ENCODE results near the gene ZNF780A.
"Not testable (repeated sequence)": the region's sequence is repeated elsewhere in the genome, so short reads cannot be mapped to it uniquely, and the experiment has no call there.

ZNF780A gene

DNA sequence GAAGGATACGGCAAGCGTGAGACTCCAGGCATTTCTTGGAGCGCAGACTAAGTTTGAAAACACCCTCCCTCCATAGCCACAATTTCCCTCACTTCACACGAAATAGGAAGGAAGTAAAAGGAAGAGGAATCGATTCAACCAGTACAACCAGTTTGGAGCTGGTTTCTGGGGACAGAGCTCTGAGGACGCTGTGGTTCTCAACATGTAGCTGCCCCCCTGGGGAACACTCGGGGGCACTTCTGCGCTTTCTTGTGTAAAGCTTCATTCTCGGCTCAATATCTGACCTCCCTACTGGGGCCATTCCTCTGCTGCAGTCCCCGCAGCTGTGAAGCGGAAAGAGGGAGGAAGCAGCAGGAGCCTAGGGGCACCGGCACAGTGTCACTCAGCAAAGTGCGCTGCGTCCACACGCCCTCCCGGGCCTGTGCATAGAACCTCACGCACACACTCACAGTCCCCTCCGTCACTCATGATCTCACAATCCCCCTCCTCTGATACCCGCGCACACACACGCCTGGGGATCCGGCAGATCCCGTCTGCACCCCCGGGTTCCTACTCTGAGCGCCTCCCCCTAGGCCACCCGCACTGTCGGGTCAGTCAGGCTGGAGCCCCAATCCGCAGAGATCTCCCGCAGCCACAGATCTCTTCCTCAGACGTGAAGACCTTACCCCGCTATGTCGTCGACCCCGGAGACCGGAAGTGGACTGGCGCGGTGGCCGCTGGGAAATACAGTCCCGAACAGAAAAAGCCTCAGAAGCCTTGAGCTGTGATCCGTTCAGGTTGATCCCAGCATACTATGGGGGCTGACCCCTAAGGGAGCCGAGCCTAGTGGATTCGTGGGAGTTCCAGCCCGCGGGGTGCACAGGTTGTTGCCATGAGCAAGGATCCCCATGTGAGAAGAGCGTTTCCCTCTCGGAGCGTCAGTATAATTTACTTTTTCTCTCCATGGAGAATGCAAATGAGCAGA is at the start of gene ZNF780A:
TSS of gene ZNF780A (minus strand) at position 703 of the 964 bp plus-strand sequence. CDS start 6,190 bp downstream, outside the sequence.
- FAIRE-seq, result peak; percentile 56

DNA sequence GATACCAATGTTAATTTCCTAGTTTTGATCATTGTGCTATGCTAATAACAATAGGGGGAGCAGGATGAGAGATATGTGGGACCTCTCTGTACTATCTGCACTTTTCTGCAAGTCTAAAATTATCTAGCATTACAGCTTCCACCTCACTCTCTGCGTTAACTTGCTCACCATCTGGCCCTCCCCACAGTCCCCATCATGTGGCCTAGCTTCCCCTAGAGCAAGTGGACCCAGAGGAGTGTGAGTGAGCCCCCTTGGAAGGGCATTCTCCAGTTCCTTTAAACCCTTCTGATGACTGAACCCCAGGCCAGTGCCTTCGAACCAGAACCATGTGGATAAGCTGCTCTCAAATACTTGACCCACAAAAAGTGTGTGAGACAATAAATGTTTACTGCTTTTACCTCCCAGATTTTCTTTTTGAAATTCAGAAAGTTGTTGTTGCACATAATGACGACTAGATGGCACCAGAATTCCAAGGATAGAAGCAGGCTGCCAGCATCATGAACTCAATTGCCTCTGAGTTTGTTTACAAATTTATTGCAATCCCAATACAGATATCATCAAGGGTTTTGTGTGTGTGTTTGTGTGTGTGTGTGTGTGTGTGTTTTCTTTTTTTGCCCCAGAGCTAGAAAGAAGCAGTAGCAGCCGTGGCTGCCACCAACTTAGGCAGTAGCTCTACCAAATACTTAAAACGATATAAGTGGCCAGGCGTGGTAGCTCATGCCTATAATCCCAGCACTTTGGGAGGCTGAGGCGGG is 49.0 kb upstream of the ZNF780A start:
- FAIRE-seq, result peak; percentile 98

DNA sequence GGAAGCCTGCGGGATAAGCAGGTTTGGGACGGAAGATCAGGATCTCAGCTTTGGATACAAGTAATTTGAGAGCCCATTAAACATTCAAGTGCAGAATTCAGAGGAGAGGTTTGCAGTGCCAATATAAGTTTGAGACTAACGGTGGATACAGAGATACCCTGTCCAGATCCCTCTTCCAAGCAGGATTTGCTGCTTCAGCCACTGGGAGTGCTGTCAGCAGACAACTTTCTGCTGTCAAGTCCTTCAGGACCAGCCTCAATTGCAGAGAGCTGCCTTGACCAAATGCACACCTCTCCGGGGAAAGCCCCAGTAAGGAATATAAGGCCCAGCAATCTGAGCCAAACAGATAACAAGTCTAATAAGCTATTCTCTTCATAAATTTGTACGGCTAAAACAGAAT is 46.1 kb upstream of the ZNF780A start:
- FAIRE-seq, result no peak

DNA sequence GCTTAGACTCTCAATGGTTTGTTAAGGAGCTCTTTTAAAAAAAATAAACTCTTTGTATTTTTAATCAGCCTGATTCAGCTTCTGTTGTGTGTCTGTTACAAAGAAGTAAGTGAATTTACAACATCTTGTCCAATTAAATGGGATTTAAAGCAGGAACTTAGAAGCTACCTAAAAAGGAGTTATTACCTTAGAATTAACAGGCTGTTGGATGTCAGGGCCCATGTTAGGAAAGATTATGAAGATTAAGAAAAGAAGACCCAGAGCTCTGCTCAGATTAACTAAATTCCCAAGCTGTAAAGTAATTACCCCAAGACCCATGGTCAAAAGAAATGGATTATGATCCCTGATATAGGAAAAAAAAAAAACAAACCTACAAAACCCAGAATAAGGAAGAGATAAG is 44.1 kb upstream of the ZNF780A start:
- FAIRE-seq, result no peak

DNA sequence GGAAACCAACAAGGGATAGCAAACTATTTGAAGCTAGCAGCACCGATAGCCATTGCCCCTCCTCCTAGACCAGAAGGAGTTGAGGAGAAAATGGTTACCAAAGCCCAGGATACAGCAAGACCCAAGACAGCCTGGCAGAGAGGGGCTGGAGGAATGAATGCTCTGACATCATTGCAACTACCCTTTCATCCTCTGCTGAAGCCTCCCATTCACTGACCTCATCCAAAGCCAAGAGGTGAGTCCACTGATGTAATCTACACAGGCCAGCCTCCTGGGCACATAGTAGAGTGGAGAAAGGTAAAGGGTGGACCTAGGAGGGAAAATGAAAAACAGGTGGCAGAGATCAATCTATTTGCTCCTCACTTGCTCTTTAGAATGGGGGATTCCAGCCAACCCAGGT is 42.7 kb upstream of the ZNF780A start:
- no peak for FAIRE-seq

DNA sequence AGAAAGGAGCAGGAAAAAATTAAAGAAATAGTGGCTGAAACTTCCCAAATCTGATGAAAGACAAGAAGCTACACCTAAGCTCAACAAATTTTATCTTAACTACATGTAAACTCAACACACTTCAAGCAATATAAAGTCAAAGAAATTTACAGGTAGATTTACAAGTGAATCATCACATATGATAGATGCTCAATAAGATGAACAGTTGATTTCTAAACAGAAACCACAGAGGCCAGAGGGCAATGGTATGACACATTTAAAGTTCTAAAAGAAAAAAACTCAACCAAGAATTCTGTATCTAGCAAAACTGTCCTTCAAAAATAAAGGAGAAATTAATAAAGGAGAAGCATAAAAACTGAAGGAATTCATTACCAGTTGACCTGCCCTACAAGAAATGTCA is 39.3 kb upstream of the ZNF780A start:
- FAIRE-seq, result no peak

DNA sequence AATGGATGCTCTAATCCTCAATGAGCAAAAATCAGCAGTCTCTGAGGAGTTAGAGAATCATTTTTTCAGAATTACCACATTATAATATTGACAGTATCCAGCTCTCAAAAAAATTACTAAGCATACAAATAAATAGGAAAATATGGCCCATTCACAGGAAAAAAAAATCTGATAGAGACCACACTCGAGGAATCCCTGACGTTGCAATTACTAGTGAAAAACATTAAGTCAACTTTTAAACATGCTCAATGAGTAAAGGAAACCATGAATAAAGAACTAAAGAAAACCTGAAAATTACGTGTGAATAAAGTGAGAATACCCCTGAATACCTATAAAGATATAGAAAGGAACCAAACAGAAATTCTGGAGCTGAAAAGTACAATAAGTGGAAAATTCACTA is 38.7 kb upstream of the ZNF780A start:
- no peak for FAIRE-seq

DNA sequence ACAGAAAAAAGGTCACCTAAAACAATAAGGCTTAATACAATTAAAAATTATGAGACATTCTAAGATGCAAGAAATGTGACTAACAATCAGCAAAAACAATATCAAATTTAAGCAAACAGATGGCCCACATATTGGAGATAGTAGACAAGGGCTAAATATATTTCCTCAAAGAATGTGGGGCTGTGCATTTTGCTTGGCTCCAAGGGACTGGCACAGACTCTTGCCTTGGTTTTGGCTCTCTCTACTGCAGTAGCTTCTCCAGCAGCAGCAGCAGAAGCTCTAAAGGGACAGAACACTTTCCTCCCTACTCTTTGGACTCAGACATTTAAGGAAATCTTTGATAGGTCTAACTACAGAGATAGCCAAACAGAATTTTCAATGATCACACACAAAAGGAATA is 38.2 kb upstream of the ZNF780A start:
- FAIRE-seq, result no peak

DNA sequence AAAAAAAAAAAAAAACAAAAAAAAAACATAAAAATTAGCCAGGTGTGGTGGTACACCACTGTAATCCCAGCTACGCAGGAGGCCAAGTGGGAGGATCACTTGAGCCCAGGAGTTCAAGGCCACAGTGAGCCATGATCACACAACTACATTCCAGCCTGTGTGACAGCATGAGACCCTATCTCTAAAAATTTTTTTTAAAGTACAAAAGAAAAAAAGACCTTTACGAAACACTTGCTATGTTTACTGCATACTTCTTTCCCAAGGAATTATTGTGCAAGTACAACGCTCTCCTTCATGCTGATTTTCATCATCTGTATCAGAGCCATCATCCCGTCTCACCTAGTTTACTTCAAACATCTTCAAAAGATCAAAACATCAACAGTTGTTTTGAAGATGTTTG is 28.6 kb upstream of the ZNF780A start:
- FAIRE-seq, result no peak

DNA sequence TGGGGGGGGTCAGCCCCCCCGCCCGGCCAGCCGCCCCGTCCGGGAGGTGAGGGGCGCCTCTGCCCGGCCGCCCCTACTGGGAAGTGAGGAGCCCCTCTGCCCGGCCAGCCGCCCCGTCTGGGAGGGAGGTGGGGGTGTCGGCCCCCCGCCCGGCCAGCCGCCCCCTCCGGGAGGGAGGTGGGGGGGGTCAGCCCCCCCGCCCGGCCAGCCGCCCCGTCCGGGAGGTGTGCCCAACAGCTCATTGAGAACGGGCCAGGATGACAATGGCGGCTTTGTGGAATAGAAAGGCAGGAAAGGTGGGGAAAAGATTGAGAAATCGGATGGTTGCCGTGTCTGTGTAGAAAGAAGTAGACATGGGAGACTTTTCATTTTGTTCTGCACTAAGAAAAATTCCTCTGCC is 27.9 kb upstream of the ZNF780A start:
- FAIRE-seq, result not testable (repeated sequence)

DNA sequence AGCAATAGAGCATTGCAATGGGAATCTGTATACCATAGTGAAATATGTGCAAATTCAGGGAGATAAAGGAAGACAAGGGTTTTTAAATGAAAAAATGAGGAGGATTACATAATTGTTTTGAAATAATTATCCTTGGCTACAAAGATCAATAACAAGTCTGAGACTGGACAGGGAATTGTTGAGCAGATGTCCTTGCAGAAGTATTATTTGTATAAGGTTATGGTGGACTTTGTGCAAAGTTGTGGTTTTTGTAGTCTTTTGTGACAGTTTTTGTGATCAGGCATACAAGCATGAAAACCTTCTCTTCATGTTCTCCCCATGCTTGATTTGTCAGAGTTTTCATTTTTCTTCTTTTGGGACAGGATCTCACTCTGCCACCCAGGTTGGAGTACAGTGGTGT is 25.3 kb upstream of the ZNF780A start:
- no peak for FAIRE-seq

DNA sequence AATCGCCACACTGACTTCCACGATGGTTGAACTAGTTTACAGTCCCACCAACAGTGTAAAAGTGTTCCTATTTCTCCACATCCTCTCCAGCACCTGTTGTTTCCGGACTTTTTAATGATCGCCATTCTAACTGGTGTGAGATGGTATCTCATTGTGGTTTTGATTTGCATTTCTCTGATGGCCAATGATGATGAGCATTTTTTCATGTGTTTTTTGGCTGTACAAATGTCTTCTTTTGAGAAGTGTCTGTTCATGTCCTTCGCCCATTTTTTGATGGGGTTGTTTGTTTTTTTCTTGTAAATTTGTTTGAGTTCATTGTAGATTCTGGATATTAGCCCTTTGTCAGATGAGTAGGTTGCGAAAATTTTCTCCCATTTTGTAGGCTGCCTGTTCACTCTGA is 23.4 kb upstream of the ZNF780A start:
- FAIRE-seq, result not testable (repeated sequence)

DNA sequence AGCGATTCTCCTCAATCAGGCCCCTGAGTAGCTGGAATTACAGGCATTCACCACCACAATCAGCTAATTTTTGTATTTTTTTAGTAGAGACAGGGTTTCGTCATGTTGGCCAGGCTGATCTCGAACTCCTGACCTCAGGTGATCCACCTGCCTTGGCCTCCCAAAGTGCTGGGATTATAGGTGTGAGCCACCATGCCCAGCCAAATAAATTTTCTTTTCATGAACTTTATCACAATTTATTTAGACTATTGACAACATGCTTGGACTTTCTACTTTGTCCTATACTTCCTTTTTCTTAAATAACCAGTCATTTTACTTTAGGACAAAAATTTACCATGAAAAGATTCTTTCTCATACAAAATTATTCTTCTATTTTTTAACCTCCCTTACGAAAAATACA is 21.5 kb upstream of the ZNF780A start:
- not testable (repeated sequence) for FAIRE-seq

DNA sequence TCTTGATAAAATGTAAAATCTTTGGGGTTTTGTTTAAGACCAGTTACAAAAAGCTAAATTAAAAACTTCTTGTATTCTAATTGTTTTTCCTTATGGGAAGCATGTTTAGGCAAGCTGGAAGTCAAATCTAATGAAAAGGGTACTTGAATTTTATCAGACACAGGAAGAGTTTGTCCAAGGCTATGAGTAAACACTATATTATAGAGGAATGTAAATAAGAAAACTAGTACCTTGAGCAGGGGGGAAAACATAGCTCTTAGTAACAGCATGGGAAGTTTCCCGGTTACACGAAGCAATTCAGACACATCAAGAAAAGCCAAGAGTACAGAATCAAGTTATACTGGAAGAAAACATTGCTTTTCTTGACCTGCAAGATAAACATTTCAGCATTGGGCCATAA is 19.8 kb upstream of the ZNF780A start:
- FAIRE-seq, result no peak

DNA sequence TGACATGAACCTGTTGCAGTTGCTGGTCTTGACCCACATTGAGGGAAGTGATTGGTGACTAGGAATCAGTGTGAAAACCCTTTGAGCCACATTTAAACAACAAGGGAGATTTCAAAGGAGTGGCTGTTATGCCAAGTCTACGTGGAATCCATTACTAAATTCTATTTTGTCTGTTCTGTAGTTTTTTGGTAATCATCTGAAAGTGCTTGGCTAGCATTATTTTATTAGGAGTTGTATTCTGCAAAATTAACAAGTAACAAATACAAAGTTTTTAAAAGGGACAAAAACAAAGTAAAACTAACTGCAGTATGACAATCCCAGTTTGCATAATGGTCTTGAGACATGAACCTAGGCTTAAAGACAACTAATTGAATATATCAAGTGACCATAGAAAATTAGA is 14.0 kb upstream of the ZNF780A start:
- no peak for FAIRE-seq

DNA sequence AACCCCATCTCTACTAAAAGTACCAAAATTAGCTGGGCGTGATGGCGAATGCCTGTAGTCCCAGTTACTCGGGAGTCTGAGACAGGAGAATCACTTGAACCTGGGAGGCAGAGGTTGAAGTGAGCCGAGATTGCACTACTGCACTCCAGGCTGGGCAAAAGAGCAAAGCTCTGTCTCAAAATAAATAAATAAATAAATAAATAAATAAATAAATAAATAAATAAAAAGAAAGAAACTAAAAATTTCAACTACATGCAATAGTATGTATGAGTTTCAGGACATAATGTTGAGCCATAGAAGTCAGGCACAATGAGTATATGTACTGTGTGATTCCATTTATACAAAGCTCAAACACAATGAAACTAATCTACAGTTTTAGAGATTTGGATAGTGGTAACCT is 12.9 kb upstream of the ZNF780A start:
- no peak for FAIRE-seq

DNA sequence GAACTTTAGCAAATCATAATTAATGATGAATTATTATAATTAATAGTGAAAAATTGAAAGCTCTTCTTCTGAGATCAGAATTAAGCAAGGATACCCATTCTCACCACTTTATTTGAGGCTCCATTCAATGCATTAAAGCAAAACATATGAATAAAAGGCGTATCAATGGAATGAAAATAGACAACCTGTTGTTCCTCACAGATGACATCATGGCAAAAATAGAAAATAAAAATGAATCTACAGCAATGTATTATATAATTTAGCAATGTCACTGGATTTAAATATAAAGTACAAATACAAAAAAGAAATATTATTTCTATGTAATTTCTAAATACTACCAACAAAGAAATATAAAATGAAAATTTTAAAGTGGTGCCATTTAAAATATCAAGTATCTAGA is 11.1 kb upstream of the ZNF780A start:
- no peak for FAIRE-seq

DNA sequence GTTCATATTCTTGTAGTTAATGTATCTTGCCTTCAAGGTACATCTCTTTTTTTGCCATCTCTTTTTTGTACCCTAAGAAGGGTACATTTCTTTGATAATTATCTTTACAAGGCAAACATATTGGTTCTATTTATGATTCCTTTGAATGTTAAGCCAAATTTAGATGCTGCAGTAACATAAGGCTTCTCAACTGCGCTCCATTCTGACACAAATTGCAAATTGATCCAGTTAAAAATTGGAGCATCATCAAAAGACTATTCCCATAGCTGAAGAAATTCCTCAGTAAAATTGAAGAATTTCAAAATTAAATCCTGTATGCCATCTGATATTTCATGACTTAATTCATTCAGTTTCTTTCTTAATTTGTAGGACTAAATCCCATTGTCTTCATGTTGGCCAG is 2.7 kb upstream of the ZNF780A start:
- no peak for FAIRE-seq

DNA sequence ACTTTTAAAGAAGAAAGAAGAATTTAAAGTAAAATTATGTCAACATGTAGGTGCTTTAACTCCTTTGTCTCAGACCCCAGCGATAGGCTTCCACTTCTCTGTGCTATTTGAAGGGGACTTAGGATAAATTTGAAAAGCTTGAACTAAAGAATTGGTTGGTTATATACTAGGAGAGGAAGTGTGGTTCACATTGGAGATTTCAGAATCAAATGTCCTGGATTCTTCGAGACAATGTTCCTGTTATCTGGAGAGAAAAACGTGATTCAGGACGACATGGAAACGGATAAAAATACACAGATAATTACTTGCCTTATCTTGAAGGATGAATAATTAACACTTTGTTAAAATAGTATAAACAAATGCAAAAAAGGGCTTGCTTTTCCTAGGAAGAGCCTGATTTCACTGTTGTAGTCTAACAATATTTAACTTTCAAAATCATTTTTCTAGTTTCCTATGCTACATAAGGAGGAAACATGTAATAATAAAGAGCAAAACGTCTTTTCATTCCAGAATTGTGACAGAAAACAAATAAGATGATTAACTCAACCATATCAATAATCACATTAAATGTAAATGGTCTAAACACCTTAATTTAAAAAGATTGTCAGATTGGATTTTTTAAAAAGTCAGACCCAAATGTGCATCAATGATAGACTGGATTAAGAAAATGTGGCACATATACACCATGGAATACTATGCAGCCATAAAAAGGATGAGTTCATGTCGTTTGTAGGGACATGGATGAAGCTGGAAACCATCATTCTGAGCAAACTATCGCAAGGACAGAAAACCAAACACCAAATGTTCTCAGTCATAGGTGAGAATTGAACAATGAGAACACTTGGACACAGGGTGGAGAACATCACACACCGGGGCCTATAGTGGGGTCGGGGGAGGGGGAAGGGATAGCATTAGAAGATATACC is 724 bp upstream of the ZNF780A start:
- FAIRE-seq, result peak; percentile 83

DNA sequence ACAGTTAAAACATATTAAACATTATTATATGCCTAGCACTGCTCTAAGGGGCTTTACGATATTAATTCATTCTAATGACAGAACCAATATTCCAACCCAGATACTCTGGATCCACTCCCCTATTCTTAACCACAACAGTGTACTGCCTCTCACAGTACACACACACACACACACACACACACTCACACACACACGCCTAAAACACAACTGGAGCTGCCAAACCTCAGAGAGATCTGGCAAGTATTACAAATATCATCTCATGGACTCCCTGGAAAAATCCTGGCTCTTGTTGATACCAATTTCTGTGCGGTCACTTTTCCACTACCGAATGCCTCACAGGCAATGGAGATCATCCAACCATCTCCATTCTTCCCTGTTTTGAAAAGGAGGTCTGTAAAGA is 1.3 kb downstream of the ZNF780A start:
- FAIRE-seq, result no peak

DNA sequence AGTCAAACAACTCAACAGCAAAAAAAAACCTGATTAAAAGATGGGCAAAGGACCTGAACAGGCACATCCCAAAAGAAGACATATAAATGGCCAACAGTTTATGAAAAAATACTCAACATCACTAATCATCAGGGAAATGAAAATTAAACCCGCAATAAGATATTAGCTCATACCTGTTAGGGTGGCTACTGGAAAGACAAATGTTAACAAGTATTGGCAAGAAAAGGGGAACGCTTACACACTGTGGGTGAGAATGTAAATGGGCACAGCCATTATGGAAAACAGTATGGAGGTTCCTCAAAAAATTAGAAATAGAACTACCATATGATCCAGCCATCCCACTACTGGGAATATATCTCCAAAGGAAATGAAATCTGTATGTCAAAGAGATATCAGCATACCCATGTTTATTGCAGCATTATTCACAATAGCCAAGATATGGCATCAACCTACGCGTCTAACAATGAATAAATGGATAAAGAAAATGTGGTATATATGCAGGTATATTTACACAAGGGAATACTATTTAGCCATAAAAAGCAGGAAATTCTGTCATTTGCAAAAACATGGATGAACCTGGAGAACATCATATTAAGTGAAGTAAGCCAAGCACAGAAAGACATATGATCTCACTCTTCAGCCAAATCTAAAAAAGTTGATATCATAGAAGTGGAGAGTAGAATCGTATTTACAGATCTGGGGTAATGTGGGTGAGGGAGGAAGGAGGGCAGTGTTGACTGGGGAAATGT is 2.3 kb downstream of the ZNF780A start:
- FAIRE-seq, result no peak

DNA sequence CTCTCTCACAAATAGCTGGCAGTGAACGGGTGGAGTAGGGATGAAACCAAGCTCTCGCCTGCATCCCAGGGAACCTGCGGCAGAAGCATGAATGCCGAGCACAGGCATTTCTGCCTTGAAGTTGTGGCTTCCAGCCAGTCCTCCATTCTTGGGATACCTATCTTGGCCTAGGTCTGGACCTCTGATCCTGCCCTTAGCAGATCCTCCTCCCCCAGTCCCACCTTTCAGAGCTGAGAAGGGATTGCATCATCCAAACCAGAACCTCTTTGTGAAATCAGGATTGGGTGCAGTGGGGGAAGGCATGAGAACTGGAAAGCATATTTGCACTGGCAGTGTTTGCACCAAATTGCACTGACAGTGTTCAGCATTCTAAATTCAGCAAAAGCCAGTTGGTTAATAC is 5.8 kb downstream of the ZNF780A start:
- no peak for FAIRE-seq
